ENCODE data around the gene NEK3.
"Not testable (repeated sequence)": the region's sequence is repeated elsewhere in the genome, so short reads cannot be mapped to it uniquely, and the experiment has no call there.

GRCh38 chr13:52187424-52188187 lies 28.2 kb upstream of the NEK3 start:
- TF ChIP-seq CTCF, POLR2A (IDR thresholded peaks at IDR 0.05): not testable (repeated sequence)
